ENCODE measurements around the gene TUBGCP3. TPM values are rescaled to one million over a fixed set of nuclear protein-coding genes. Genes with fewer than 3 reads are reported as not detected.

Gene TUBGCP3
- total RNA-seq, 1 donor from 2014 or later: 14.0 TPM

- Histone ChIP-seq H3K9me3 (ENCODE audit: insufficient read depth, low read depth, low read length) (no peaks in the 10 kb centered on the region), H3K9ac (ENCODE audit: low read length) (no peak overlapping the region), H4K20me1 (ENCODE audit: insufficient read depth, low read length) (peaks cover 4% of the 10 kb centered on the region), H3K27ac (ENCODE audit: low read depth, low read length) (no peak overlapping the region), H3K4me2 (ENCODE audit: low read length) (no peak overlapping the region), H3K36me3 (ENCODE audit: insufficient read depth, low read length) (no peaks in the 10 kb centered on the region), H3K27me3 (ENCODE audit: insufficient read depth, low read length) (no peaks in the 10 kb centered on the region), H3K4me3 (ENCODE audit: insufficient read depth, low read depth, low read length) (no peak overlapping the region), H3K79me2 (ENCODE audit: insufficient read depth, low read length) (peaks cover 4% of the 10 kb centered on the region), H3K4me1 (ENCODE audit: insufficient read depth, low read length) (no peaks in the 10 kb centered on the region), H2AFZ (ENCODE audit: low read depth, low read length) (no peak overlapping the region)
- H3K36me3 Mint-ChIP-seq (ENCODE audit: low read depth, unreplicated experiment): no peaks in the 10 kb centered on the region
- H3K4me3 Mint-ChIP-seq (ENCODE audit: unreplicated experiment): no peak overlapping the region
- DNase-seq (ENCODE audit: low read depth) (no peak), FAIRE-seq (no peak)
- no peaks in the 10 kb centered on the region for H3K9me3 Mint-ChIP-seq (ENCODE audit: unreplicated experiment)
- no peaks in the 10 kb centered on the region for H3K4me1 Mint-ChIP-seq (ENCODE audit: low read depth, unreplicated experiment)
- TF ChIP-seq CTCF (IDR thresholded peaks at IDR 0.05; ENCODE audit: insufficient read depth, low read depth, low read length) (no peak), EZH2 (IDR thresholded peaks at IDR 0.05; ENCODE audit: insufficient read depth, low read length) (no peak)
- H3K27ac Mint-ChIP-seq (ENCODE audit: unreplicated experiment): no peak overlapping the region
- no peaks in the 10 kb centered on the region for H3K27me3 Mint-ChIP-seq (ENCODE audit: low read depth, unreplicated experiment)
Measured at GRCh38 chr13:112531263-112531794, 56.6 kb downstream of the TUBGCP3 start.

- Histone ChIP-seq H3K27ac (ENCODE audit: low read depth, low read length) (no peak overlapping the region), H3K36me3 (ENCODE audit: insufficient read depth, low read length) (no peaks in the 10 kb centered on the region), H3K79me2 (ENCODE audit: insufficient read depth, low read length) (peaks cover 8% of the 10 kb centered on the region), H2AFZ (ENCODE audit: low read depth, low read length) (no peak overlapping the region), H3K4me1 (ENCODE audit: insufficient read depth, low read length) (no peaks in the 10 kb centered on the region), H3K27me3 (ENCODE audit: insufficient read depth, low read length) (no peaks in the 10 kb centered on the region), H4K20me1 (ENCODE audit: insufficient read depth, low read length) (peaks cover 8% of the 10 kb centered on the region), H3K4me3 (ENCODE audit: insufficient read depth, low read depth, low read length) (no peak overlapping the region), H3K4me2 (ENCODE audit: low read length) (no peak overlapping the region), H3K9me3 (ENCODE audit: insufficient read depth, low read depth, low read length) (no peaks in the 10 kb centered on the region), H3K9ac (ENCODE audit: low read length) (no peak overlapping the region)
- H3K27ac Mint-ChIP-seq (ENCODE audit: unreplicated experiment): no peak overlapping the region
- no peak for DNase-seq (ENCODE audit: low read depth)
- TF ChIP-seq EZH2 (IDR thresholded peaks at IDR 0.05; ENCODE audit: insufficient read depth, low read length) (no peak), CTCF (IDR thresholded peaks at IDR 0.05; ENCODE audit: insufficient read depth, low read depth, low read length) (no peak)
- no peaks in the 10 kb centered on the region for H3K36me3 Mint-ChIP-seq (ENCODE audit: low read depth, unreplicated experiment)
- no peaks in the 10 kb centered on the region for H3K27me3 Mint-ChIP-seq (ENCODE audit: low read depth, unreplicated experiment)
- H3K4me1 Mint-ChIP-seq (ENCODE audit: low read depth, unreplicated experiment): no peaks in the 10 kb centered on the region
- no peaks in the 10 kb centered on the region for H3K9me3 Mint-ChIP-seq (ENCODE audit: unreplicated experiment)
- no peak for FAIRE-seq
- no peak overlapping the region for H3K4me3 Mint-ChIP-seq (ENCODE audit: unreplicated experiment)
Measured at GRCh38 chr13:112530861-112531260, 57.1 kb downstream of the TUBGCP3 start.

GRCh38 chr13:112529216-112529615, 58.7 kb downstream of the TUBGCP3 start:
- Mint-ChIP-seq H3K9me3 (ENCODE audit: unreplicated experiment) (no peaks in the 10 kb centered on the region), H3K4me1 (ENCODE audit: low read depth, unreplicated experiment) (no peaks in the 10 kb centered on the region), H3K4me3 (ENCODE audit: unreplicated experiment) (no peak overlapping the region), H3K36me3 (ENCODE audit: low read depth, unreplicated experiment) (no peaks in the 10 kb centered on the region), H3K27ac (ENCODE audit: unreplicated experiment) (no peak overlapping the region), H3K27me3 (ENCODE audit: low read depth, unreplicated experiment) (no peaks in the 10 kb centered on the region)
- TF ChIP-seq EZH2 (IDR thresholded peaks at IDR 0.05; ENCODE audit: insufficient read depth, low read length) (no peak), CTCF (IDR thresholded peaks at IDR 0.05; ENCODE audit: insufficient read depth, low read depth, low read length) (no peak)
- Histone ChIP-seq H3K4me2 (ENCODE audit: low read length) (no peak overlapping the region), H4K20me1 (ENCODE audit: insufficient read depth, low read length) (peaks cover 8% of the 10 kb centered on the region), H2AFZ (ENCODE audit: low read depth, low read length) (no peak overlapping the region), H3K4me1 (ENCODE audit: insufficient read depth, low read length) (no peaks in the 10 kb centered on the region), H3K27me3 (ENCODE audit: insufficient read depth, low read length) (no peaks in the 10 kb centered on the region), H3K9ac (ENCODE audit: low read length) (no peak overlapping the region), H3K27ac (ENCODE audit: low read depth, low read length) (no peak overlapping the region), H3K36me3 (ENCODE audit: insufficient read depth, low read length) (no peaks in the 10 kb centered on the region), H3K4me3 (ENCODE audit: insufficient read depth, low read depth, low read length) (no peak overlapping the region), H3K9me3 (ENCODE audit: insufficient read depth, low read depth, low read length) (no peaks in the 10 kb centered on the region), H3K79me2 (ENCODE audit: insufficient read depth, low read length) (peaks cover 8% of the 10 kb centered on the region)
- FAIRE-seq (no peak), DNase-seq (ENCODE audit: low read depth) (no peak)
